NCI-H1105 treated with DMSO at 0.1 percent for 48 hours (cell line): ENCODE results near the gene ZNF799.
"Not testable (repeated sequence)": the region's sequence is repeated elsewhere in the genome, so short reads cannot be mapped to it uniquely, and the experiment has no call there.

Source experiments
- DNase-seq: peaks from one replicate; lab custom pipeline; 2025; lab: John Stamatoyannopoulos, UW

The ZNF799 gene

DNA sequence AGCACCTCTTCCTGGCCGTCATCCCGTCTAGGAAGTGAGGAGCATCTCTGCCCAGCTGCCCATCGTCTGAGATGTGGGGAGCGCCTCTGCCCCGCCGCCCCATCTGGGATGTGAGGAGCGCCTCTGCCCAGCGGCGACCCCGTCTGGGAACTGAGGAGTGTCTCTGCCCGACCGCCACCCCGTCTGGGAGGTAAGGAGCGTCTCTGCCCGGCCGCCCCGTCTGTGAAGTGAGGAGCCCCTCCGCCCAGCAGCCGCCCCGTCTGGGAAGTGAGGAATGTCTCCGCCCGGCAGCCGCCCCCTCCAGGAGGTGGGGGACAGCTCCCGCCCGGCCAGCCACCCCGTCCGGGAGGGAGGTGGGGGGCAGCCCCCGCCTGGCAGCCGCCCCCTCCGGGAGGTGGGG lies 38.8 kb downstream of the ZNF799 start:
- DNase-seq = not testable (repeated sequence)

DNA sequence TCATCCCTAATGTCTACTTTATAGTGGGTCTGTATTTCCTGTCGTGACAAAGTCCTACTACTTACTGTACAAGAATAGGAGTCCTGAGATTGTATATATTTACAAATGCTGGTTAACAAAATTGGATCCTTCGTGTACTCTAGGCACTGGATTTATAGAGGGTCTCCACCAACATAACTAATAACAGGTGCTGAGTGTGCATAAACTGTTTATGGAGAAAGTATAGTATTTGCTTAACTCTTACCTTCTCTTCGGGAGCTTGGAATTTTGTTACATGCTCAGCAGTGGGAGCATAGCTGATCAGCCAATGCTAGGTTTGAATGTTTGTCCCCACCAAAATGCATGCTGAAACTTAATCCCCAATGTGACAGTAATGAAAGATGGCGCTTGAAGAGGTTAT lies 47.7 kb downstream of the ZNF799 start:
- no peak for DNase-seq

DNA sequence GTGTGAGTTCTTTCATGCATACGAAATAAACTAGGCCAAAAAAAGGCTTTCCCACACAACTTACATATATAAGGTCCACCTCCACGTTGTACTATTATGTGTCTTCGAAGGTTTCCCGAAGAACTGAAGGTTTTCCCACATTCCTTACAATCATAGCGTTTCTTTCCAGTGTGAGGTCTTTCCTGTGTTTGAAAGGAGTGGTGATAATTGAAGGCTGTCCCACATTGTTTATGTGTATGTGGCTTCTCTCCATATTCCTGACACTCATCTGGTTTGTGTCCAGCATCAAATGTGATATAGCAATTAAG lies 50.2 kb downstream of the ZNF799 start:
- no peak for DNase-seq

DNA sequence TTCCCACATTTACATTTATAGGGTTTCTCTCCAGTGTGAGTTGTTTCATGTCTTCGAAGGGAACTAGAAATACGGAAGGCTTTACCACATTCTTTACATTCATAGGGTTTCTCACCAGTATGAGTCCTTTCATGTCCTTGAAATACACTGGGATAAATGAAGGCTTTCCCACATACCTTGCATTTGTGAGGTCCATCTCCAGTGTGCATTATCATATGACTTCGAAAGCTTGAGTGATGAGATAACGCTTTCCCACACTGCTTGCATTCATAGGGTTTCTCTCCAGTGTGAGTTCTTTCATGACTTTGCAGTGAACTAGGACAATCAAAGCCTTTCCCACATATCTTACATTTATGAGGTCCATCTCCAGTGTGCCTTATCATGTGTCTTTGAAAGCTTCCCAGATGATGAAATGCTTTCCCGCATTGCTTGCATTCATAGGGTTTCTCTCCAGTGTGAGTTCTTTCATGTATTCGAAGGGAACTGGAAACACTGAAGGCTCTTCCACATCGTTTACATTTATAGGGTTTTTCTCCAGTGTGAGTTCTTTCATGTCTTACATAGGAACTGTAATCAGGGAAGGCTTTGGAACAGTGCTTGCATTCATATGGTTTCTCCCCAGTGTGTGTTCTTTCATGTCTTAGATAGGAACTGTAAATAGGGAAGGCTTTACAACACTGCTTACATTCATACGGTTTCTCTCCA lies 50.7 kb downstream of the ZNF799 start:
- no peak for DNase-seq

DNA sequence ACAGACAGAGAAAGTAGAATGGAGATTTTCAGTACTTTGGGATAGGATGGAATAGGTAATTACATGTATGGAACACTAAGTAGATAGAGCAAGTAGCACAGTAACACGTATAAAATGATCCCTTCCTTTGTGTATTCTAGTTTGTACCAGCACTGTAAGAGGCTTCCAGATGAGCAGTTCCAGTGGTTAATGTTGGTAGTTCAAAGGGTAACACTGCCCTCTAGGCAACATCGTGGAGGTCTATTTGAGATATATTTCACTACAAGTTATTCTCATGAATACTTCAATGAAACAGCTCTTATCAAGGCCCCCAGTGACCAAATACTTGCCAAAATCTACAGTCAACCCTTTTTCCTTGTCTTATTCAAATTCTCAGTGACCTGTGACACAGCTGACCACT lies 54.2 kb downstream of the ZNF799 start:
- no peak for DNase-seq

DNA sequence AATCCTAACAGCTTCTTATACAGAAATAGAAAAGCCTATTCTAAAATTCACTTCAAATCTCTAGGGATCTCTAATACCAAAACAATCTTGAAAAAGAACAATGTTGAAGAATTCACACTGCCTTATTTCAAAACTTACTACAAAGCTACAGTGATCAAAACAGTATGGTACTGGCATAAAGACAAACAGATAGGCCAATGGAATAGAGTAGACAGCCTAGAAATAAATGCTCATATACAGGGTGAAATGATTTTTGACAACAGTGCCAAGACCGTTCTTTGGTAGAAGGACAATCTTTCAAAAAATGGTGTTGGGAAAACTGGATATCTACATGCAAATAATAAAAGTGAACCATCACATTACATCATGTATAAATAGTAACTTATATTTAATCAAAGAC lies 55.9 kb downstream of the ZNF799 start:
- no peak for DNase-seq
